ENCODE results near the gene TESK2.

TESK2 gene

DNA sequence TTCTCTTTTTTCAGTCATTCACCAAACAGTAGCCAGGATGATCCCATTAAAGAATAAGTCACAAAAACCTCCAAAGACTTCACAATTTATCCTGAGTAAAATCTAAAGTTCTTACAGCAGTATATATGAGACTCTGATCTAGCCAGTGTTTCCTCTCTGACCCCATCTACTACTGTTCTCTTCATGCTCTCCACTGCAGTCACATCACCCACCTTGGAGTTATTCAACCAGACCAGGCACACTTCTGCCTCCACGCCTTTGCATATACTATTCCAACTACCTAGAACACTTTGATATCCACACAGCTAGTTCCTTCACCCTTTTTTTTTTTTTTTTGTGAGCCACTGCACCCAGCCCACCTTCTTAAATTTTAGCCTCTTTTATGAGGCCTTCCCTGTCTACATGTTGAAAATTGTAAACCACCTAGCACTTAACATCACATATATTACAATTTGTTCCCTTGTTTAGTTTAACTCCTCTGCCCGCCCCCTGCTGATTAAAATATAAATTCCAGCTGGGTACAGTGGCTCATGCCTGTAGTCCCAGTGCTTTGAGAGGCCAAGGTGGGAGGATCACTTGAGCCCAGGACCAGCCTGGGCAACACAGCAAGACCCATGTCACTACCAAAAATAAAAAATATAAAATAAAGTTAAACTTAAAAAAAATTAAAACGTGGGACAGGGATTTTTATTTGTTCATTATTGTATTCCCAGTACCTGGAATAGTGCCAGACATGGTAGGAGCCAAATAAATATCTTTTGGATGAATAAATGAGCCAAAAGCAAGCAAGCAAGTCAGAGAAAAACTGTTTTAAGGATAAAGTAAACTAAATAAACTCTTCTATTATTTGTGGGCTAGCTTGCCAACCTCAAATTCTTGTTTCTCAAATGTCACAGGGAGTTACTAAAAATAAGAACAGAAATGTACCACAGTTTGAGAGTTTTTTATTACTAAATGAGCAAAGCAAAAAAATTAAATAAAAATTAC is 115.6 kb downstream of the TESK2 start:
- peak; percentile 9 for DNase-seq (ENCODE audit: low spot score)

DNA sequence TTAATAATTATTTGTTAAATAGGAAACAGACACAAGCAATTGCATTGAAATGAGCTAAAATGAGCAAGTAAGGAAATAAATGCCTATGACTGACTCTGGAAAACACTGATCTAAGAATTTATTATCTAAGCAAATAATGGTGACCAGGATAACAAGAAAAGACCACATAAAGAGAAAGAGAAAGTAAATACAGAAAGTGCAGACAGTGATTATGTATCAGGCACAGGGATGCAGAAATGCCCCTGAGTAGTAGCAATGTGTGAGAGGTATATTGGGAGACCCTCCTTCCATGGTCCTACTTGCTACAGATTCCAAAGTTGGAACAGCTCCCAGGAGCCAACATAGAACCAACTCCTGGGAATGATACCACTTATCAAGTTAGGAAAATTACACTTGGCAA is 117.4 kb downstream of the TESK2 start:
- DNase-seq (ENCODE audit: low spot score) = no peak

DNA sequence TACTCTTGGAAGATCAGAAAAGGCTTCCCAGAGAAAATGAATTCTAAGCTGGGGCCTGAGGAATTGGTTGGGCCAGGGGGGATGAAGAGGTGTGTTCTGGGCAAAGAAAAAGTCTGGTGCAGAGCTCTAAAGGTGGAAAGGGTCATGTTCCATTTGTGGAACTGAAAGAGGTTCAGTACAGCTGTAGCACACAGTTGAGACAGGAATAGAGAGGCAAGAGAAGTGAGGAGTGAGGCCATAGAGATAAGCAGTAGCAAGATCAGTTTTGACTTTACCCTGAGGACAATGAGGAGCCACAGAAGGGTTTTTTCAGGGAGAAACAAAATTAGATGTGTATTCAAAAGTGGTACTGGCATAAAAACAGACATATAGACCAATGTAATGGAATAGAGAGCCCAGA is 120.4 kb downstream of the TESK2 start:
- no peak for DNase-seq (ENCODE audit: low spot score)

DNA sequence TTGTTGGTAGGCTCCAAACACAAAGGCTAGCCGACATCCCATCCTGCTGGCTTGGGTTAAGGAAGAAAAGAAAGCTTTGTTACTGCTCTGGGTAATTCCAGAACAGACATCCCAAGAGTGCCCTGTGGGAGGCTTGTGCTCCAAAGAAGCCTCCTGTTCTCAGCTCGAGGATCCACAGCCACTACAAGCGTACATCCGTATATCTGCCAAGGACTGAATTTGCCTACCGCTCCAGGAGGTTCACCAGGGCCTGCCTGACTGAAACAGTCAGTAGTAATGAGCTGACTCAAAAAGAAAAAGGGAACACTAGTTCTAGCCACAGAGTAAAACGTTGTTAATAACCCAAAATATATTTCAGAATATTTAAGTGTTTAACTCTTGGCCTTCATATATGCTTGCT is 125.9 kb downstream of the TESK2 start:
- DNase-seq (ENCODE audit: low spot score) = no peak

DNA sequence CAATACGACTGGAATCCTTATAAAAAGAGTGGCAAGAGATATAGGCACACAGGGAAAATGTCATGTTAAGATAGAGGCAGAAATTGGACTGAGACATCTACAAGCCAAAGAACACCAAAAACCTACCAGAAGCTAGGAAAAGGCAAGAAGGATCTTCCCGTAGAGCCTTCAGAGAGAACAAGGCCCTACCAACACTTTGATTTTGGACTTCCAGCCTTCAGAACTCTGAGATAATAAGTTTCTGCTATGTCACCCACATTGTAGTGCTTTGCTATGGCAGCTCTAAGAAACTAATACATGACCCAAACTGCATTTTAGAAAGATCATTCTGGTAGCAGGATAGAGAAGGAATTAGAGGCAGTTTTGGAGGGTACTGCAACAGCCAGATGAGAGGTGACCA is 126.7 kb downstream of the TESK2 start:
- no peak for DNase-seq (ENCODE audit: low spot score)

DNA sequence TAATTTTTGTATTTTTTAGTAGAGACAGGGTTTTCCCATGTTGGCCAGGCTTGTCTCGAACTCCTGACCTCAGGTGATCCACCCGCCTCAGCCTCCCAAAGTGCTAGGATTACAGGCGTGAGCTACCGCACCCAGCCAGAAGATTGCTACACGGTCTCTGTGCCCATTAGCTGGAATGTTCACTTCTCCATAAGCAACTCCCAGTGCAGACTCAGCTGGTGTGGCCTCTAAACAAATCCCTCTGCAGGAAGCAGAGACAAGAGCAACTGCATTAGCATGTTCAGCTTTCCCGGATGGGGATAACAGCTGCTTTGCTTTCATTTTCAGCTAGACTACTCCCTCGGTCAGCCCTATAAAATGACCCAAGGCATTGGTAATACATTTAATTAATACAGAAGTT is 130.0 kb downstream of the TESK2 start:
- DNase-seq (ENCODE audit: low spot score) = peak; percentile 64

DNA sequence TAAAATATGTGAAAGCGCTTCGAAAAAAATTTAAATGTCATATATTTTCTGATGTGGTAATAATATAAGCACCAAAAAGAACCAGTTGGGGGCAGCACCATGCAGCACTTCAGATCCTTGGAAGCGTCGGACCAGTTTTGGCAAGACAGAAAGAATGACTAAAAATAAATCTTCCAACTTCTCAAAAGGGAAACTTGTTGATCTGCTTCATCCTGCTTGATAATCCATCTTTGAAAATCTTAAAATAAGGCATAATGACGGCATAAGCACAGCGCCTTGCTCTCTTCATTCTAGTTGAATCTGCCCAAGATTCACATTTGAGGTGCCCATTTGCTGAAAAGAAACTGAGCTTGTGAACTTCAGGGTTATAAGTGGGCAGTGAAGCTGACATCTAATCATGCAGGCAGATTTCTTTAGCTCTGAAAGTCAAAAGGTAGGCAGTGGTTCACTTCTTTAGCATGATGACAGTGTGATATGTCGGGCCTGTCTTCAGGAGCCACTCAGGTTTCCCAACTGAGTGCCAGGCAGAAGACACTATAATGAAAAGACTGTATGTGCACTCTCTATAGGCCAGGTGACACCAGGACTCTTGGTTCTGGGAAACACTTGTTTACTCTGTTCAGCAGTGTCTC is 131.0 kb downstream of the TESK2 start:
- no peak for DNase-seq (ENCODE audit: low spot score)

DNA sequence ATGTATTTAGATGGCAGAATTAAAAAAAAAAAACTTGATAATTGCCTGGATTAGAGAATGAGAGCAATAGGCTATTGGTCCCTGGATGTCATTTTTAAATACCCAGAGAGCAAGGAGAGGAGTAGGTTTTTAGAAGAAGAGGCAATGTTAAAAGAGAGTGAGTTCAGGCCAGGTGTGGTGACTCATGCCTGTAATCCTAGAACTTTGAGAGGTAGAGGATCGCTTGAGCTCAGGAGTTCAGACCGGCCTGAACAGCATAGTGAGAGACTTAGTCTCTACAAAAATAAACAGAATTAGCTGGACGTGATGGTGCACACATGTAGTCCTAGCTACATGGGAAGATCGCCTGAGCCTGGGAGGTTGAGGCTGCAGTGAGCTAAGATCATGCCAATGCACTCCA is 134.8 kb downstream of the TESK2 start:
- DNase-seq (ENCODE audit: low spot score) = no peak

DNA sequence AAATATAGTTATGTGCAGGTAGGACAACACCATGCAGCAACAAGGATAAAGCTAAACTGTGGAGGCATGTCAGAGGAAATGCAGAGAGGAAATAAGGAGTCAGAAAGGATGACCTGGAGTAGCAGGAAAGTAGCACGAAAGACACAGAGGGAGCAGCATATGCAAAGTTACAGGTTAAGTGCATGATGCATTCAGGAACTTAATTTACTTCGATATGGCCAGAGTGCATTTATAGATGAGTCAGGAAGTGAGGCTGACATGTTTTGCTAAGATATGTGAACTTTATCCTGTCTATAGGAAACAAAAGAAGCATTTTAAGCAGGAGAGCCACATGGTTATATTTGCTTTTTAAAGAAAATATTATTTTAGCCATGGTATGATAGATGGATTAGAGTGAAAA is 135.3 kb downstream of the TESK2 start:
- DNase-seq (ENCODE audit: low spot score) = no peak

DNA sequence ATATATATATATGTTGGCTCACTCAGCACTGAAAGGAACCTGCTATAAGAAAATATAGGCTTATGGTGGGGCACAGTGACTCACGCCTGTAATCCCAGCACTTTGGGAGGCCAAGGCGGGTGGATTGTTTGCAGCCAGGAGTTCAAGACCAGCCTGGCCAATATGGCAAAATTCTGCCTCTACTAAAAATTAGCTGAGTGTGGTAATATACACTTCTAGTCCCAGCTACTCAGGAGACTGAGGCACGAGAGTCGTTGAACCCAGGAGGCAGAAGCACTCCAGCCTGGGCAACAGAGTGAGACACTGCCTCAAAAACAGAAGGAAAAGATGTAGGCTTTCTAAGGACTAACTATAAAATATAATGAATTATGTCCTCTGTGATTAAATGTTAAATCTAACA is 136.1 kb downstream of the TESK2 start:
- DNase-seq (ENCODE audit: low spot score) = no peak

DNA sequence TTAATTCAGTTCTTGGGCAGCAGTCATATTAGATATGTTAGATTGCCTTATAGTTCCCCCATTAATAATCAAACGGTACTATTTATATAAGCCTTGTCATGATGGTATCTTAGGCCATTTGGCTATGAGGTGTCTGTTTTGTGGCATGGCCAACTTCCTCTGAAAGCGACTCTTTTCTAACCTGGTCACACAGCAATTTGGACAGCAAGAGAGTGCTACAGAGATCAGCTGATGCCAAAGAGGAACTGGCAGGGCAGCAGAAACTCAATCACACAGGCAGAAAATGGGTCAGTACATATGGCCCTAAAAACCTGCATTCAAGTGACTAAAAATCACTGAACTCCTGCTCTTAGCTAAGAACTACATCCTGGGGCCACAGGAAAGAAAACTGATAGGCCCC is 137.3 kb downstream of the TESK2 start:
- no peak for DNase-seq (ENCODE audit: low spot score)

DNA sequence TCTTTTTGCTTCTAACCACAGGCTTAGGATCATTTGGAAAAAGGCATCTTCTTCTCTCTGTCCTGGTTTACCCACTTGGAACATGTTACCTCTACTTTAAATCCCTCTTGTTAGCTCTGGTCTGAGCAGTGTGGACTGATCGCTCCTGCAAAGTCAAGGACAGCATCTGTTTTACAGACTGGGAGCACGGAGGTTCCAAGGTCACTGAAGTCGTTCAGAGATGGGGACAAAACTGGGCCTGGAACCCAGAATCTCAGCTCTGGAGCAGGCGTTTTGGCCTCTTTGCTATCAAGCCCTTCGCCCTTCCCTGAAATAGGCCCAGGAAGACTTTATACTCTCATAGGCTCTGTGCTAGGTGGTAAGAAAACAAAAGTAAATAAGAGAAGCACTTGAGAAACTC is 139.5 kb downstream of the TESK2 start:
- no peak for DNase-seq (ENCODE audit: low spot score)

DNA sequence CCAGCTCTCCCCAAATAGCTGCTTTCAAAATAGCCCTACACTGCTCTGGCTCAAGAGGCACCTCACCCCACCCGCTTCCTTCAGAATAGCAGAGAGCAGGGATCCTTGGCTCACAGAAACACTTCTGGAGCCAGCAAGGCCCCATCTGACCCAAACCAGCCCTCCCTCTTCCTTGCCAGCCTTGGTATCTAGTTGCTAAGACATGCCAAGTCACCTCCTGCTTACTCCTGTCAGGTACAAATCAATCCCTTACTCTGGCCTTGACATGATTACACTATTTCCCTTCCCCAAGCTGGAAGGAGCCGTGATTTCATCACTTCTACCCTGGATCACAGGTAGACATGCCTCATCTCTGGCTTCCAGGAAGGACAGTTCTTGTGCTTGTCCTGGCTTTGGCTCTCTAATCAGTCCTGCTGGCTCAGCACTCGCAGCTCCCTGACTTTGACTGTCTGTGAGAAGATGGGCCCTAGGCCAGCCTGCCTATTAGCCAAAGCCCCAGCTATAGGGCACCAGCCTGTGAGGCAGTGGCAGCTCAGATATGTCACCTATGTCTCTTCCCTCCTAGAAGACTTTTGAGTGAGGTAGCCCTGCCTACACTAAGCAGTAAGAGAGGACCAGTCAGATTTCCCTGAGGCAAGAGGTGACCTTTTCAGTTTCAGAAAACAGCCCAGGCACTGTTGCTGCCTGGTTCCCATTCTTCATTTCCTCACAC is 141.8 kb downstream of the TESK2 start:
- no peak for DNase-seq (ENCODE audit: low spot score)

DNA sequence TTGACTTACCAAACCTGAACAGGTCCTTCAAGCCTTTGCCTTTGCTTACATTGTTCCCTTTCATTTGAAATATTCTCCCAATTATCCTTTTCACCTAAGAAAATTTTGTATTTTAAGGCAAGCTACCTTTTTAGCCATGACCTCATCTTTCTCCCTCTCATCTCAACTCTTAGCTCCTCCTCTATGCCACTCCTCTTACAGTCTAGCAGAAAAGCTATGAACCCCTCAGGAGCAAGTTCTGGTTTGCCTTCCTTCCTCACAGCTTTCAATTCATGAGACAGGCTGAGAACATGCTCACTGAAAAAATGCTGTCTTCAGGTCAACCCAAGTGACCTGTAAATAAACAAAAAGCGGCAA is 142.4 kb downstream of the TESK2 start:
- no peak for DNase-seq (ENCODE audit: low spot score)

DNA sequence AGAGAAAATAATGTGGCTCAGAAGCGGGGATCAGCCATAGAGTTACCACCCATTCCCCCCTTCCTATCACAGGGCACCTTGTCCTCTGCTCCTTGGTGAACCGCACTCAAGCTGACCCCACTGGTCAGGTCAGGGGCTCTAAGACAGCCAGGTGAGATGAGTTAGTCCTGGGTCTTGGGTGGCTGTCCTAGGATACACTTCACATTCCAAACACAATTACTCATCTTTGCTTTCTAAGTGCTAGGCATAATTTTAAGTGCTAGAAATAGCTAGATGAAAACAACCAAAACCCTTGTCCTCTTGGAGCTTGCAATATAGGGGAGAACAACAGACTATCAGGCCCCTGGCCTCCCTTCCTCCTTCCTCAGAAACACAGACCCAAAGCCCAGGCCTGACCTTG is 142.9 kb downstream of the TESK2 start:
- peak; percentile 47 for DNase-seq (ENCODE audit: low spot score)

DNA sequence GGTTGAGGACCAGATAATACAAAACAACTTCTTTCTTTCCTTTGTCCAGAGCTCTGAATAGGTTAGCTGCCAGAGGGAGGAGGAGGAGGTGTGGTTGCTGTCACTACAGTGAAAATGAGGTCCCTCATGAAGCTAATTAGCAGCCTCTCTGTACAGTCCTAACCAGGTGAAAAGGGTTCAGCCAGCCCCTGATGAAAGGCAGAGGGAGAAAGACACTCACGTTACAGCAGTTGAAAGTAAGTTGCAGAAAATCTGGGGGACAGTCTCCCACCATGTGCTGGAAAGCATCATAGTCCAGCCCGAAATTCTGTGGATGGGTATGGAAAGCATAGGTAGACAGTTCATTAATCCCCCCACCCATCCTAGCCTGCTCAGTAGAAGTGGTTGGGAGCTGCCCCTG is 144.5 kb downstream of the TESK2 start:
- DNase-seq (ENCODE audit: low spot score) = no peak

DNA sequence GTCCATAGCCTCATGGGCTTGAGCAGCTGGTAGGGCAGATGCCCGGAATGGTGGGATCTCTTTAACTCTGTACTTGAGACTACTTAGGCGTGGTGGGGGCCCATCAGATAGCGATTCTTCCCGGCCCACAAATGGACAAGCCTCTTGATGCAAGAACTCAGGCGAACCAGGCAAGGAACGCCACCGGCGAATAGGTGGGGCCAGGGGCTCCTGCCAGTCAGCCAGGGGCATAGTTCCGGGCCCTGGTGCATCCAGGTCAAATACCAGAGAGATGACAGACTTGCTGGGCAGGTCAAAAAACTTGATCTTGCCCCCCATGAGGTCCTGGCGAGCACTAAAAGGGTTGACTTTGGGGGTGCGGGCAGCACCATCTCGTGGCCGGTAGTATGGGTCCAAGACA is 145.9 kb downstream of the TESK2 start:
- no peak for DNase-seq (ENCODE audit: low spot score)

DNA sequence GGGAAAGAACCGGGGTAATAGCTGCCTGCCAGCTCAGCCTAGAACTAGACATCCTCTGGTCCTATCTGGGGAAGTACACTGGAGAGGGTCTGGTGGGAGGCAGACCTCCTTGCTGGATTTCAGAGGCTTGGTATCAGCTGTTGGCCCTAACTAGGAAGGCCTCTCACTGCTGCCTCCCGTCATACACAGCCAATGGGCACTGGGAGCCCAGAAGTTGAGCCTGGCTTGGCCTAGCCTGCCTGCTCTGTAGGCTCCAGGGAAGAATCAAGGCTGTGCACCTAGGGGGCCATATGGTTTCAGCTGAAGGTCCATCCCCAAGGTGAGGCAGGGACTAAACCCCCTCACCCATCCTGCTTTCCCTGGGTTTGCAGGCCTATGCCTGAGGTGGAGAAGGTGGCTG is 146.5 kb downstream of the TESK2 start:
- no peak for DNase-seq (ENCODE audit: low spot score)

DNA sequence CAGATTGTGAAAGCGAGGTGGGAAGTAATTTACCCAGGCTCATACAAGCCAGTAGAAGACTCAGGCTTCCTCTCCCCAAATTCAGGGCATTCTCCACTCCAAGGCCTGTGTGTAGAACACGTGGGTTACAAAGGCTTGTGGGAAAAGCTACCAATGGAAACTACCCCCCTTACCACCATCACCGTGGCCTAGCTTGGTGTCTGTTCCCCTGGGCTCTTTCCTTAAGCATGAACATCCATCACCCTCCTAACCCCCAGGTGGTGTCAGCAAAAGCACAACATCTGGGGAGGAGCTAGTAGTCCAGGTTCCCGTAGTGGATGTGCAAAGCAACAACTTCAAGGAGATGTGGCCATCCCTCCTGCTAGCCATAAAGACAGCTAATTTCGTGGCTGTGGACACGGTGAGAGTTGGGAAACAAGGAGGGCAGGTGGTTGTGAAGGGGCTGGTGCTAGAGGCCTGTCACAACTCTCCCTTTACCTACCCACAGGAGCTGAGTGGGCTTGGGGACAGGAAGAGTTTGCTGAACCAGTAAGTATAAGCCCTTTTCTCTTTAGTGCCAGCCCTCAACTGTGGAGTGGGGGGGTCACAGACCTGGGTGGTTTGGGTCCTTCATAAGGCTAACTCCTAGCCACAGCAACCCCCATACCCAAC is 150.0 kb downstream of the TESK2 start:
- DNase-seq (ENCODE audit: low spot score) = no peak

DNA sequence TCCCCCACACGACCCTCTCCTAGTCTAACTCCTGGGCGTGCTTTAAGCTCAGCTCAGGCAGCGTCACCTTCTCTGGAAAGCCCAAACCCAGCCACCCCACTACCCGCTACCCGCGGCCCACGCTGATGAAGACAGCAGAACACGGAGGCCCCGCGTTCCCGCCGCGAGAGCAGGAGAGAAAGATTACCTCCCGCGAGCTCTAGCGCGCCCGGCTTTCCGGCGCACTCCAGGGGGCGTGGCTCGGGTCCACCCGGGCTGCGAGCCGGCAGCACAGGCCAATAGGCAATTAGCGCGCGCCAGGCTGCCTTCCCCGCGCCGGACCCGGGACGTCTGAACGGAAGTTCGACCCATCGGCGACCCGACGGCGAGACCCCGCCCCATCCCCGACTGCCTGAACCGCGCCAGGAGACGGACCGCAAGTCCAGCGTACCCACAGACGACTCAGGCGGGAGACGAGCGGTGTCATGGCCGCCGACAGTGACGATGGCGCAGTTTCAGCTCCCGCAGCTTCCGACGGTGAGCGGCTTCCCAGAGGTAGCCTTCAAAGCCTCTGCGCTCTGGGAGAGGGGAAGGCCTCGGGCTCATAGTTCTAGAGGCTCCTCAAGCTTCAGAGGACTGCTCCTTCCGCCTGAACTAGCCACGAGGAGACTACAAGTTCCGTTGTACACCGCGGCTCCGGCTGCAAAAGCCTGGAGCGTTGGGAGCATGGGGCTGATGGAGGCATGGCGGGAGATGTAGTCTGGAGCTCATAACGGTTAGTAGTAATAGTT is 151.0 kb downstream of the TESK2 start, which contains the start of the genes MUTYH and TOE1:
TSS of gene MUTYH (minus strand) at position 652 of the 770 bp plus-strand sequence. CDS start 5,935 bp downstream, outside the sequence.
TSS of gene TOE1 (plus strand) at position 382 of the 770 bp plus-strand sequence. CDS start at position 465, 83 bp downstream.
- DNase-seq (ENCODE audit: low spot score) = peak; percentile 95

DNA sequence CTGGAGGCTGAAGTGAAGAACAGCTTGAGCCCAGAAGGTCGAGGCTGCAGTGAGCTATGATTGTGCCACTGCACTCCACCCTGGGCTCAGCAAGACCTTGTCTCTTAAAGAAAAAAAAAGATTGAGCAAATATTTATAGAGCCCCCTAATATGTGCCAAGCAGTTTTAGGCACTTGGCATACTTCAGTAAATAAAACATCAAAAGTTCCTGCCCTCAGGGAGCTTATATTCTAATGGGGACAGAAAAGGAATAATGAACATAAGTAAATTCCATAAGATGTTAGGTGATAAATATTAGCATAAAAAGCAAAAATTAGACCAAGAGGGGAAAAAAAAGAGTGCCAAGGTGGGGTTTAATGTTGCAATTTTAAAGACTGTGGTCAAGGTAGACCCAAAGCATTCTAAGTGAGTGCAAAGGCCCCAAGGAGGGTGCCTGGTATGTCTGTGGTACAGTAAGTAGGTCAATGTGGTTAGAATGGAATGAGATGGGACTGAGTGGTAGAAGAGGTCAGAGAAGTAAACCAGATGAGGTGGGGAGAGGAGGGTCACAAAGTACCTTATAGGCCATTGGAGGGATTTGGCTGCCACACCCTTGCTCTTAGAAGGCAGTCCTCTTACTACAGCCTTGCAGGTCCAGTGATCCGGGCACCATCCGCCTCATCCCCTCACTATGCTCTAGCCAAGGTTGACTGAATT is 153.2 kb downstream of the TESK2 start:
- DNase-seq (ENCODE audit: low spot score) = no peak

All from hepatic stellate cell (primary cell).